Right lobe of liver (tissue), 6 donors: Measurements from ENCODE around the gene TMEM239. TPM values are rescaled to one million over a fixed set of nuclear protein-coding genes. Genes with fewer than 3 reads are reported as not detected.

ENCODE experiments used
- ATAC-seq, 4 donors: fragments of 200-7000 bp; cut with Tn5 transposase; one replicate each; pipeline ENCODE4 v1.9.1; 2020; ENCODE audit warnings: mild to moderate bottlenecking in 4 of 4, moderate library complexity in 4 of 4
- DNase-seq, 3 donors: peaks; one replicate each; pipeline ENCODE4 v3.0.0-alpha.2; 2020
- H3K27ac ChIP-seq, 3 donors: fragments of 200-600 bp; one replicate each; pipeline ENCODE4 v1.8.0; 2022
- H3K27me3 ChIP-seq, 2 donors: fragments of 200-600 bp; one replicate each; pipeline ENCODE4 v1.8.0; 2022
- H3K36me3 ChIP-seq, 4 donors: fragments of 200-600 bp; sonication (generic) in 1 of 4; one replicate each; pipeline versions ENCODE4 v1.5.1 to v1.8.0; 2017 to 2022; ENCODE audit warnings: control low read depth in 1 of 4
- H3K4me1 ChIP-seq, 4 donors: fragments of 200-600 bp; sonication (generic) in 1 of 4; one replicate each; pipeline versions ENCODE4 v1.5.1 to v1.8.0; 2017 to 2022; ENCODE audit warnings: control low read depth in 1 of 4
- H3K4me3 ChIP-seq, 3 donors: fragments of 200-600 bp; one replicate each; pipeline ENCODE4 v1.8.0; 2022
- H3K9me3 ChIP-seq, 4 donors: fragments of 200-600 bp; sonication (generic) in 1 of 4; one replicate each; pipeline versions ENCODE4 v1.5.1 to v1.8.0; 2017 to 2022; ENCODE audit warnings: control low read depth in 1 of 4
- POLR2A ChIP-seq: fragments of 450-650 bp; IDR thresholded peaks from one replicate; pipeline ENCODE4 v1.6.1; 2017; ENCODE audit warnings: antibody characterized with exemption, mild to moderate bottlenecking
- WGBS: methylation state at CpG from one replicate; pipeline ENCODE4 v1.1.6; 2018; ENCODE audit warnings: low coverage, low lambda C conversion rate; ENCODE audit not compliant: insufficient coverage; ENCODE audit errors: missing lambda C conversion rate; 5-methylcytosine and 5-hydroxymethylcytosine counted together
- intact Hi-C, 2 donors: fragments of 100-400 bp; cut with DNase I; formaldehyde crosslinking; loops; one replicate each; pipeline versions ENCODE4 v1.11.2 to v1.14.1; 2022
- total RNA-seq, 6 experiments: library from RNA; depleted of rRNA in 2 of 6; stranded (reverse); fragments of >200 nt in 2 of 6; fragmentation: NEBNext Ultra II Directional in 3 of 6; extraction: Animal tissue kit (Norgen Biotek cat#: 25700) in 3 of 6; gene quantifications; one replicate each; pipeline versions ENCODE4 v1.1.0 to v1.2.4, GENCODE V29; 2016 to 2023
- TF ChIP-seq, protein P1 (sequence below), 4 donors: fragments of 200-600 bp in 3 of 4; fragments of 450-650 bp in 1 of 4; IDR thresholded peaks; one replicate each; pipeline versions ENCODE4 v1.5.1 to v1.8.0; 2016 to 2022; ENCODE audit warnings: antibody characterized with exemption in 4 of 4, mild to moderate bottlenecking in 2 of 4
- donor health status: DM: no; HTN: yes; CAD: no.
- donor health status: DM: no; HTN: no; CAD: no.
- donor health status: DM: no; HTN: no; CAD: no.
- donor health status: DM: no; HTN: yes; CAD: no.
- donor health status: DM: no; HTN: yes; CAD: no.

The TMEM239 gene
- total RNA-seq, 6 experiments from 2014 or later = not detected

DNA sequence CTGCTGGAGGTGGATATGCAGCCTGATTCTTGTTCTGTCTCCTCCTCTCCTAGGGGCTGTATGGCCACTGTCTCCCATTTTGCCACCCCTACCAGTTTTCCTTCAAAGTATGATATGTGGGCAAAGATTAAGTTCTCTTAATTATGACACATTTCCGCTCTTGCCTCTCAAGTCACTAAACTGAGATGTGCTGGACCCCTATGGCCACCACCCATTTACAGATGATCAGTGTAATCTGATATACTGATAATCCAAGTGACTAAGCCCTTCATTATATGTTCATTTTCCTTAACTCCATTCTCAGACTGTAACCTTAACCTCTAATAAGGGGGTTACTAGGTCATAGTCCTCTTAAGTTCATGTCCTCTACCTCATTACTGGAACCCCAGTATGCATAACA lies 2.1 kb upstream of the TMEM239 start:
- TF ChIP-seq, protein P1, sequence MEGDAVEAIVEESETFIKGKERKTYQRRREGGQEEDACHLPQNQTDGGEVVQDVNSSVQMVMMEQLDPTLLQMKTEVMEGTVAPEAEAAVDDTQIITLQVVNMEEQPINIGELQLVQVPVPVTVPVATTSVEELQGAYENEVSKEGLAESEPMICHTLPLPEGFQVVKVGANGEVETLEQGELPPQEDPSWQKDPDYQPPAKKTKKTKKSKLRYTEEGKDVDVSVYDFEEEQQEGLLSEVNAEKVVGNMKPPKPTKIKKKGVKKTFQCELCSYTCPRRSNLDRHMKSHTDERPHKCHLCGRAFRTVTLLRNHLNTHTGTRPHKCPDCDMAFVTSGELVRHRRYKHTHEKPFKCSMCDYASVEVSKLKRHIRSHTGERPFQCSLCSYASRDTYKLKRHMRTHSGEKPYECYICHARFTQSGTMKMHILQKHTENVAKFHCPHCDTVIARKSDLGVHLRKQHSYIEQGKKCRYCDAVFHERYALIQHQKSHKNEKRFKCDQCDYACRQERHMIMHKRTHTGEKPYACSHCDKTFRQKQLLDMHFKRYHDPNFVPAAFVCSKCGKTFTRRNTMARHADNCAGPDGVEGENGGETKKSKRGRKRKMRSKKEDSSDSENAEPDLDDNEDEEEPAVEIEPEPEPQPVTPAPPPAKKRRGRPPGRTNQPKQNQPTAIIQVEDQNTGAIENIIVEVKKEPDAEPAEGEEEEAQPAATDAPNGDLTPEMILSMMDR (IDR thresholded peaks at IDR 0.05) = no peak
- TF ChIP-seq POLR2A = no peak
- Histone ChIP-seq H3K9me3 (no peaks in the 10 kb centered on the region), H3K36me3 (no peaks in the 10 kb centered on the region), H3K4me3 (no peak overlapping the region), H3K4me1 (no peaks in the 10 kb centered on the region), H3K27me3 (no peaks in the 10 kb centered on the region), H3K27ac (no peak overlapping the region)
- DNase-seq (no peak), ATAC-seq (no peak)
- WGBS = 90% methylated on average over 1 of the region's 1 CpG
- intact Hi-C loops = no loop called here

DNA sequence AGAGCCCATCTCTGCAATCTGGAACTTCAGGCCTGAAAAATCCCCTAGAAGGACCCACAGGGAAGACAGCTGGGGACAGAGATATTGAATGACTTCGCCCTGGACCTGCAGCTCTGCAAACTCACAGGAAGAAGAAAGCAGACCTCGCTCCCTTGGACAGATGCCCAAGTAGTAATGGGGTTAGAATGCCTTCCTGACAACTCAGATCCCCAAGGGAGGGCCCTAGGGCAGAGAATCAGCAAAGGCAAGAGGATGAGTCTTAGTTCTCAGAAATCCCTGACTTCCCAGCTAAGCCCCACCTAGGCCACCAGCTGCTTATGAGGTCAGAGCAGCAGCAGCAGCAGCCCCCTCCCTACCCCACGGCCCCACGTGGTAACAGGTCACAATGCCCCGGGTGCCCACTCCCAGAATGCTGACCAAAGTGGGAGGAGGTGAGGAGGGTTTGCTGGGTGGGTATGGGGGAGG lies 1.5 kb upstream of the TMEM239 start, which contains the start of gene C20orf141:
TSS of gene C20orf141 (plus strand) at position 401 of the 465 bp plus-strand sequence. CDS start 198 bp downstream, outside the sequence.
- TF ChIP-seq, protein P1 (IDR thresholded peaks at IDR 0.05) = no peak
- TF ChIP-seq POLR2A = no peak
- no peaks in the 10 kb centered on the region for H3K9me3 ChIP-seq
- H3K4me1 ChIP-seq = no peaks in the 10 kb centered on the region
- no peaks in the 10 kb centered on the region for H3K27me3 ChIP-seq
- WGBS = 28% methylated on average over 3 of the region's 5 CpGs
- intact Hi-C loops = no loop called here
- H3K27ac ChIP-seq = no peak within 1 kb of the TSS
- H3K4me3 ChIP-seq = no peak within 1 kb of the TSS
- DNase-seq (no peak), ATAC-seq (peak in 1 of 4 donors; percentile 39)
- no peaks in the 10 kb centered on the region for H3K36me3 ChIP-seq

DNA sequence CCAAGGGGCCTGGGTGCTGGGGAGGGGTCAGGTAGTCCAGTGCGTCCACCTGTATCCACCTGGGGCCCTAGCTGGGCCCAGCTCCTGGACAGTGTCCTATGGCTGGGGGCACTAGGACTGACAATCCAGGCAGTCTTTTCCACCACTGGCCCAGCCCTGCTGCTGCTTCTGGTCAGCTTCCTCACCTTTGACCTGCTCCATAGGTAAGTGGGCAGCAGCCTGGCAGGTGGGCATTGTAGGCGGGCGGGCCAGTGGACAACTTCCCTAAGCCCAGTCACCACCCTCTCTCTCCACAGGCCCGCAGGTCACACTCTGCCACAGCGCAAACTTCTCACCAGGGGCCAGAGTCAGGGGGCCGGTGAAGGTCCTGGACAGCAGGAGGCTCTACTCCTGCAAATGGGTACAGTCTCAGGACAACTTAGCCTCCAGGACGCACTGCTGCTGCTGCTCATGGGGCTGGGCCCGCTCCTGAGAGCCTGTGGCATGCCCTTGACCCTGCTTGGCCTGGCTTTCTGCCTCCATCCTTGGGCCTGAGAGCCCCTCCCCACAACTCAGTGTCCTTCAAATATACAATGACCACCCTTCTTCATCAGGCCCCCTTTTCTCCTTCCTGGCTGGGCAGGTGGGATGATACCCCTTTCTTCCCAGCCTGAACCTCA lies 793 bp upstream of the TMEM239 start:
- H3K36me3 ChIP-seq = no peaks in the 10 kb centered on the region
- no peak overlapping the region for H3K27ac ChIP-seq
- WGBS = 93% methylated on average over 3 of the region's 8 CpGs
- no peaks in the 10 kb centered on the region for H3K4me1 ChIP-seq
- intact Hi-C loops = no loop called here
- no peak for DNase-seq
- ATAC-seq = no peak
- no peak for TF ChIP-seq POLR2A
- TF ChIP-seq, protein P1 (IDR thresholded peaks at IDR 0.05) = no peak
- H3K4me3 ChIP-seq = no peak overlapping the region
- H3K27me3 ChIP-seq = peaks cover 0 to 4% of the 10 kb centered on the region in 2 donors
- H3K9me3 ChIP-seq = no peaks in the 10 kb centered on the region

DNA sequence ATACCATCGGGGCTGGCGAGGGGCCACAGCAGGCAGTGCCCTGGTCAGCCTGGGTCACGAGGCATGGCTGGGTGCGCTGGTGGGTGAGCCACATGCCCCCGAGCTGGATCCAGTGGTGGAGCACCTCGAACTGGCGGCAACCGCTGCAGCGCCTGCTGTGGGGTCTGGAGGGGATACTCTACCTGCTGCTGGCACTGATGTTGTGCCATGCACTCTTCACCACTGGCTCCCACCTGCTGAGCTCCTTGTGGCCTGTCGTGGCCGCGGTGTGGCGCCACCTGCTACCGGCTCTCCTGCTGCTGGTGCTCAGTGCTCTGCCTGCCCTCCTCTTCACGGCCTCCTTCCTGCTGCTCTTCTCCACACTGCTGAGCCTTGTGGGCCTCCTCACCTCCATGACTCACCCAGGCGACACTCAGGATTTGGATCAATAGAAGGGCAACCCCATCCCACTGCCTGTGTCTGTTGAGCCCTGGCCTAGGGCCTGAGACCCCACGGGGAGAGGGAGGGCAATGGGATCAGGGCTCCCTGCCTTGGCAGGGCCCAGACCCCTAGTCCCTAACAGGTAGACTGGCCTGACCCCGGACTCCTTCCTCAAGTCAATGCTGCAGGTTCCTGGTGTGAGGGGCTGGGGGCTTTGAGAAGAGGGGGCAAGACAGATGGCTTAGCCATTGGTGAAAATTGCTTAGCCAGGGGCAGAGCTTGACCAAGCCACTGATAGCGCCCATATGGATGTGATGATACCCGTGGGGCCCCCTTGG lies 598 bp downstream of the TMEM239 start:
- intact Hi-C loops = no loop called here
- Histone ChIP-seq H3K4me3 (no peak overlapping the region), H3K27ac (no peak overlapping the region), H3K27me3 (peaks cover 0 to 18% of the 10 kb centered on the region in 2 donors), H3K36me3 (no peaks in the 10 kb centered on the region), H3K9me3 (no peaks in the 10 kb centered on the region), H3K4me1 (no peaks in the 10 kb centered on the region)
- 46% methylated on average over 5 of the region's 20 CpGs for WGBS
- DNase-seq = peak in 1 of 3 donors; percentile 42
- TF ChIP-seq, protein P1 (IDR thresholded peaks at IDR 0.05) = no peak
- no peak for TF ChIP-seq POLR2A
- ATAC-seq = peak in 1 of 4 donors; percentile 15
